ENCODE results near the gene DNAJC1. TPM values are rescaled to one million over a fixed set of nuclear protein-coding genes. Genes with fewer than 3 reads are reported as not detected.
A peak's percentile ranks its signal among the peaks of the same experiment; 100 is the strongest.

DNAJC1 gene
- total RNA-seq, 2 donors from 2014 or later: 27.4 to 33.8 TPM

GRCh38 chr10:21959998-21960397 lies 43.5 kb downstream of the DNAJC1 start:
- no peak overlapping the region for H3K9ac ChIP-seq (ENCODE audit: low read depth in 2 of 2, low read length in 2 of 2)
- no peaks in the 10 kb centered on the region for H3K9me3 ChIP-seq
- no peak for DNase-seq
- H3K4me1 ChIP-seq: no peaks in the 10 kb centered on the region
- TF ChIP-seq, protein P1, sequence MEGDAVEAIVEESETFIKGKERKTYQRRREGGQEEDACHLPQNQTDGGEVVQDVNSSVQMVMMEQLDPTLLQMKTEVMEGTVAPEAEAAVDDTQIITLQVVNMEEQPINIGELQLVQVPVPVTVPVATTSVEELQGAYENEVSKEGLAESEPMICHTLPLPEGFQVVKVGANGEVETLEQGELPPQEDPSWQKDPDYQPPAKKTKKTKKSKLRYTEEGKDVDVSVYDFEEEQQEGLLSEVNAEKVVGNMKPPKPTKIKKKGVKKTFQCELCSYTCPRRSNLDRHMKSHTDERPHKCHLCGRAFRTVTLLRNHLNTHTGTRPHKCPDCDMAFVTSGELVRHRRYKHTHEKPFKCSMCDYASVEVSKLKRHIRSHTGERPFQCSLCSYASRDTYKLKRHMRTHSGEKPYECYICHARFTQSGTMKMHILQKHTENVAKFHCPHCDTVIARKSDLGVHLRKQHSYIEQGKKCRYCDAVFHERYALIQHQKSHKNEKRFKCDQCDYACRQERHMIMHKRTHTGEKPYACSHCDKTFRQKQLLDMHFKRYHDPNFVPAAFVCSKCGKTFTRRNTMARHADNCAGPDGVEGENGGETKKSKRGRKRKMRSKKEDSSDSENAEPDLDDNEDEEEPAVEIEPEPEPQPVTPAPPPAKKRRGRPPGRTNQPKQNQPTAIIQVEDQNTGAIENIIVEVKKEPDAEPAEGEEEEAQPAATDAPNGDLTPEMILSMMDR (IDR thresholded peaks at IDR 0.05): no peak
- H3K4me3 ChIP-seq: no peak overlapping the region
- no peaks in the 10 kb centered on the region for H3K27me3 ChIP-seq
- H3K36me3 ChIP-seq: no peaks in the 10 kb centered on the region
- no peak overlapping the region for H3K27ac ChIP-seq
- intact Hi-C loops (cut with DNase I): loop anchor here (5.0 kb wide), 1 partner anchor 683 kb away; no protein-coding TSS in a partner anchor

GRCh38 chr10:21954690-21955089 lies 48.8 kb downstream of the DNAJC1 start:
- intact Hi-C loops (cut with DNase I): loop anchor here (5.0 kb wide), 2 partner anchors 457 to 677 kb away; no protein-coding TSS in a partner anchor
- no peak for DNase-seq
- no peaks in the 10 kb centered on the region for H3K36me3 ChIP-seq
- H3K27me3 ChIP-seq: no peaks in the 10 kb centered on the region
- no peak overlapping the region for H3K9ac ChIP-seq (ENCODE audit: low read depth in 2 of 2, low read length in 2 of 2)
- no peaks in the 10 kb centered on the region for H3K4me1 ChIP-seq
- H3K27ac ChIP-seq: no peak overlapping the region
- no peaks in the 10 kb centered on the region for H3K9me3 ChIP-seq
- no peak overlapping the region for H3K4me3 ChIP-seq
- TF ChIP-seq, protein P1 (IDR thresholded peaks at IDR 0.05): no peak

GRCh38 chr10:21954132-21954531 lies 49.4 kb downstream of the DNAJC1 start:
- Histone ChIP-seq H3K9ac (ENCODE audit: low read depth in 2 of 2, low read length in 2 of 2) (no peak overlapping the region), H3K4me1 (no peaks in the 10 kb centered on the region), H3K4me3 (no peak overlapping the region), H3K27me3 (no peaks in the 10 kb centered on the region), H3K36me3 (no peaks in the 10 kb centered on the region), H3K9me3 (no peaks in the 10 kb centered on the region), H3K27ac (no peak overlapping the region)
- TF ChIP-seq, protein P1 (IDR thresholded peaks at IDR 0.05): no peak
- DNase-seq: no peak
- intact Hi-C loops (cut with DNase I): loop anchor here (5.0 kb wide), 1 partner anchor 457 kb away; no protein-coding TSS in a partner anchor

DNA sequence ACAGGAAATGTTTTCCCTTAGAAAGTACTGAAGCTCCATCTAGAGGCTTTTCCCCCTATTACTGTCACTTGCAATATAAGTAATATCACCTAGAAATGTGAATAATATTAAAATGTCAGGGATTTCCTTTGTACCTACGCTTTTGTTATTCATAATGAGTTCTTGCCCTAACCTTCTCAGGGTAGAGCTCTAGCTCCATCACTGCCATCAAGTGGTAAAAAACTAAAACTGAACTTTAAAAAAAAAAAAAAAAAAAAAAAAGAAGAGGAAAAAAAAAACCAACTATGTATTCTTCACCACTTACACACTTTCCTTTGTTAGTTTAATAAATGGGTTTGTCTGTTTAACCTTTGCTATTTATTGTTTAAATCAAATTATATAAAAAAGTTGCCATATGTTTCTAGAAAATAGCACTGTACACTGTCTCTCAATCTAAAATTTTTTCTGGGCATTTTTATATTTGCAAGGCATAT lies 49.9 kb downstream of the DNAJC1 start:
- no peak overlapping the region for H3K27ac ChIP-seq
- DNase-seq: no peak
- intact Hi-C loops (cut with DNase I): loop anchor here (5.0 kb wide), 1 partner anchor 456 kb away; no protein-coding TSS in a partner anchor
- H3K36me3 ChIP-seq: no peaks in the 10 kb centered on the region
- H3K4me3 ChIP-seq: no peak overlapping the region
- no peaks in the 10 kb centered on the region for H3K4me1 ChIP-seq
- no peak overlapping the region for H3K9ac ChIP-seq (ENCODE audit: low read depth in 2 of 2, low read length in 2 of 2)
- H3K27me3 ChIP-seq: no peaks in the 10 kb centered on the region
- H3K9me3 ChIP-seq: no peaks in the 10 kb centered on the region
- TF ChIP-seq, protein P1 (IDR thresholded peaks at IDR 0.05): peak; percentile 28

DNA sequence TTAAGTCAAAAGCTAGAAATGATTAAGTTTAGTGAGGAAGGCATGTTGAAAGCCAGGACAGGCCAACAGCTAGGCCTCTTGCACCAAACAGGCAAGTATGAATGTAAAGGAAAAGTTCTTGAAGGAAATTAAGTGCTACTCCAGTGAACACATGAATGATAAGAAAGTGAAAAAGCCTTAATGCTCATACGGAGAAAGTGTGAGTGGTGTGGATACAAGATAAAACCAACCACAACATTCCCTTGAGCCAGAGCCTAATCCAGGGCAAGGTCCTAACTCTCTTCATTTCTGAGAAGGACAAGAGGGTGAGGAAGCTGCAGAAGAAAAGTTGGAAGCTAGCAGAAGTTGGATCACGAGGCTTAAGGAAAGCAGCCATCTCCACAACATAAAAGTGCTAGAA lies 53.0 kb downstream of the DNAJC1 start:
- H3K4me3 ChIP-seq: no peak overlapping the region
- no peak for DNase-seq
- intact Hi-C loops (cut with DNase I): loop anchor here (5.0 kb wide), 1 partner anchor 453 kb away; no protein-coding TSS in a partner anchor
- H3K9me3 ChIP-seq: no peaks in the 10 kb centered on the region
- TF ChIP-seq, protein P1 (IDR thresholded peaks at IDR 0.05): no peak
- H3K9ac ChIP-seq (ENCODE audit: low read depth in 2 of 2, low read length in 2 of 2): no peak overlapping the region
- H3K27me3 ChIP-seq: no peaks in the 10 kb centered on the region
- no peak overlapping the region for H3K27ac ChIP-seq
- H3K4me1 ChIP-seq: no peaks in the 10 kb centered on the region
- no peaks in the 10 kb centered on the region for H3K36me3 ChIP-seq

Data from colonic mucosa (tissue), 4 donors.